ENCODE results near the gene METTL16. TPM values are rescaled to one million over a fixed set of nuclear protein-coding genes. Genes with fewer than 3 reads are reported as not detected.
A peak's percentile ranks its signal among the peaks of the same experiment; 100 is the strongest.
"Not testable (repeated sequence)": the region's sequence is repeated elsewhere in the genome, so short reads cannot be mapped to it uniquely, and the experiment has no call there.

METTL16 gene
- total RNA-seq, 2 experiments from 2014 or later, result 19.7 to 21.3 TPM

GRCh38 chr17:2486709-2487108 lies 25.0 kb downstream of the METTL16 start:
- H3K4me1 Mint-ChIP-seq, result peaks cover 24% of the 10 kb centered on the region
- POLR2A ChIA-PET; H3K4me3 Mint-ChIP-seq; H3K27ac Mint-ChIP-seq; H3K27me3 Mint-ChIP-seq; H3K9me3 Mint-ChIP-seq; DNase-seq; H3K36me3 Mint-ChIP-seq (ENCODE audit: low read depth): not testable (repeated sequence)
- CTCF ChIA-PET, result interaction anchor here (1.2 to 1.6 kb wide), 2 partner anchors 71 to 104 kb away, joined by 3 to 5 read pairs; no protein-coding TSS in a partner anchor

GRCh38 chr17:2485970-2486369 lies 25.7 kb downstream of the METTL16 start:
- ChIA-PET POLR2A (no interaction called here), CTCF (no interaction called here)
- no peaks in the 10 kb centered on the region for H3K27me3 Mint-ChIP-seq
- H3K36me3 Mint-ChIP-seq (ENCODE audit: low read depth), result peaks cover 2% of the 10 kb centered on the region
- DNase-seq, result no peak
- peaks cover 28% of the 10 kb centered on the region for H3K4me1 Mint-ChIP-seq
- no peak overlapping the region for H3K27ac Mint-ChIP-seq
- no peak overlapping the region for H3K4me3 Mint-ChIP-seq
- no peaks in the 10 kb centered on the region for H3K9me3 Mint-ChIP-seq

GRCh38 chr17:2485543-2485942 lies 26.1 kb downstream of the METTL16 start:
- POLR2A ChIA-PET, result interaction anchor here (2.3 kb wide), 1 partner anchor 26 kb away, joined by 6 read pairs; the partner anchor contains the start of gene METTL16
- Mint-ChIP-seq H3K4me1 (peaks cover 25% of the 10 kb centered on the region), H3K27ac (no peak overlapping the region), H3K9me3 (no peaks in the 10 kb centered on the region), H3K4me3 (no peak overlapping the region), H3K36me3 (ENCODE audit: low read depth) (no peaks in the 10 kb centered on the region), H3K27me3 (no peaks in the 10 kb centered on the region)
- DNase-seq, result no peak
- CTCF ChIA-PET, result no interaction called here

GRCh38 chr17:2484876-2485275 lies 26.8 kb downstream of the METTL16 start:
- H3K27me3 Mint-ChIP-seq, result no peaks in the 10 kb centered on the region
- POLR2A ChIA-PET, result interaction anchor here (2.3 kb wide), 1 partner anchor 26 kb away, joined by 6 read pairs; the partner anchor contains the start of gene METTL16

GRCh38 chr17:2483084-2483483 lies 28.6 kb downstream of the METTL16 start:
- no peak for DNase-seq

More at GRCh38 chr17:2484876-2485275, 26.8 kb downstream of the METTL16 start:
- DNase-seq, result no peak
- Mint-ChIP-seq H3K9me3 (no peaks in the 10 kb centered on the region), H3K4me3 (no peak overlapping the region), H3K4me1 (peaks cover 25% of the 10 kb centered on the region), H3K27ac (no peak overlapping the region), H3K36me3 (ENCODE audit: low read depth) (no peaks in the 10 kb centered on the region)
- CTCF ChIA-PET, result interaction anchor here (1.5 kb wide), 1 partner anchor 69 kb away, joined by 4 read pairs; no protein-coding TSS in a partner anchor

GRCh38 chr17:2482218-2482617 lies 29.5 kb downstream of the METTL16 start:
- Mint-ChIP-seq H3K27me3 (no peaks in the 10 kb centered on the region), H3K9me3 (no peaks in the 10 kb centered on the region), H3K4me3 (peak overlapping the region; percentile 49), H3K4me1 (peaks cover 25% of the 10 kb centered on the region), H3K27ac (peak overlapping the region; percentile 66), H3K36me3 (ENCODE audit: low read depth) (peaks cover 7% of the 10 kb centered on the region)
- ChIA-PET CTCF (interaction anchor here (0.6 kb wide), 1 partner anchor 16 kb away, joined by 4 read pairs; no protein-coding TSS in a partner anchor), POLR2A (interaction anchor here (1.0 to 1.8 kb wide), 4 partner anchors 9 to 146 kb away, joined by 3 to 22 read pairs (median 5); partner anchors contain the start of genes METTL16 and TSR1)
- DNase-seq, result no peak

More at GRCh38 chr17:2483084-2483483, 28.6 kb downstream of the METTL16 start:
- Mint-ChIP-seq H3K9me3 (no peaks in the 10 kb centered on the region), H3K27ac (peak overlapping the region; percentile 60), H3K4me3 (no peak overlapping the region), H3K4me1 (peaks cover 25% of the 10 kb centered on the region), H3K27me3 (no peaks in the 10 kb centered on the region), H3K36me3 (ENCODE audit: low read depth) (peaks cover under 1% of the 10 kb centered on the region)
- ChIA-PET POLR2A (interaction anchor here (1.8 to 2.3 kb wide), 3 partner anchors 8 to 28 kb away, joined by 5 to 22 read pairs (median 6); partner anchors contain the start of gene METTL16), CTCF (interaction anchor here (1.5 kb wide), 1 partner anchor 67 kb away, joined by 4 read pairs; no protein-coding TSS in a partner anchor)

GRCh38 chr17:2481760-2482159 lies 29.9 kb downstream of the METTL16 start:
- H3K9me3 Mint-ChIP-seq, result no peaks in the 10 kb centered on the region
- H3K27me3 Mint-ChIP-seq, result no peaks in the 10 kb centered on the region
- H3K36me3 Mint-ChIP-seq (ENCODE audit: low read depth), result peaks cover 7% of the 10 kb centered on the region
- H3K27ac Mint-ChIP-seq, result no peak overlapping the region
- ChIA-PET CTCF (no interaction called here), POLR2A (interaction anchor here (1.0 to 1.8 kb wide), 4 partner anchors 9 to 146 kb away, joined by 3 to 22 read pairs (median 5); partner anchors contain the start of genes METTL16 and TSR1)
- H3K4me3 Mint-ChIP-seq, result no peak overlapping the region
- peaks cover 22% of the 10 kb centered on the region for H3K4me1 Mint-ChIP-seq
- no peak for DNase-seq

GRCh38 chr17:2478458-2478857 lies 33.2 kb downstream of the METTL16 start:
- peaks cover 26% of the 10 kb centered on the region for H3K36me3 Mint-ChIP-seq (ENCODE audit: low read depth)
- peaks cover 21% of the 10 kb centered on the region for H3K4me1 Mint-ChIP-seq
- POLR2A ChIA-PET, result no interaction called here
- CTCF ChIA-PET, result no interaction called here
- no peak overlapping the region for H3K4me3 Mint-ChIP-seq
- no peaks in the 10 kb centered on the region for H3K9me3 Mint-ChIP-seq
- H3K27me3 Mint-ChIP-seq, result no peaks in the 10 kb centered on the region
- no peak overlapping the region for H3K27ac Mint-ChIP-seq
- no peak for DNase-seq

GRCh38 chr17:2475056-2475455 lies 36.6 kb downstream of the METTL16 start:
- POLR2A ChIA-PET, result no interaction called here
- CTCF ChIA-PET, result no interaction called here
- no peak overlapping the region for H3K27ac Mint-ChIP-seq
- H3K36me3 Mint-ChIP-seq (ENCODE audit: low read depth), result peaks cover 40% of the 10 kb centered on the region
- no peaks in the 10 kb centered on the region for H3K27me3 Mint-ChIP-seq
- H3K4me3 Mint-ChIP-seq, result no peak overlapping the region
- no peak for DNase-seq
- H3K9me3 Mint-ChIP-seq, result no peaks in the 10 kb centered on the region
- no peaks in the 10 kb centered on the region for H3K4me1 Mint-ChIP-seq

- H3K27me3 Mint-ChIP-seq, result no peaks in the 10 kb centered on the region
- ChIA-PET CTCF (interaction anchor here (0.5 to 0.6 kb wide), 2 partner anchors 36 to 864 kb away, joined by 3 read pairs; no protein-coding TSS in a partner anchor), POLR2A (no interaction called here)
Observed at GRCh38 chr17:2474371-2474770, 37.3 kb downstream of the METTL16 start.

GRCh38 chr17:2468270-2468669 lies 43.4 kb downstream of the METTL16 start:
- peaks cover 44% of the 10 kb centered on the region for H3K36me3 Mint-ChIP-seq (ENCODE audit: low read depth)
- no peak overlapping the region for H3K27ac Mint-ChIP-seq
- peaks cover 1% of the 10 kb centered on the region for H3K4me1 Mint-ChIP-seq
- no peaks in the 10 kb centered on the region for H3K9me3 Mint-ChIP-seq
- no peaks in the 10 kb centered on the region for H3K27me3 Mint-ChIP-seq
- CTCF ChIA-PET, result no interaction called here
- POLR2A ChIA-PET, result no interaction called here
- DNase-seq, result no peak
- H3K4me3 Mint-ChIP-seq, result no peak overlapping the region

More at GRCh38 chr17:2474371-2474770, 37.3 kb downstream of the METTL16 start:
- H3K4me3 Mint-ChIP-seq, result no peak overlapping the region
- no peak for DNase-seq
- H3K4me1 Mint-ChIP-seq, result no peaks in the 10 kb centered on the region
- H3K36me3 Mint-ChIP-seq (ENCODE audit: low read depth), result peaks cover 44% of the 10 kb centered on the region
- H3K9me3 Mint-ChIP-seq, result no peaks in the 10 kb centered on the region
- no peak overlapping the region for H3K27ac Mint-ChIP-seq

GRCh38 chr17:2466931-2467330 lies 44.8 kb downstream of the METTL16 start:
- H3K9me3 Mint-ChIP-seq, result peaks cover 2% of the 10 kb centered on the region
- POLR2A ChIA-PET, result no interaction called here
- no peaks in the 10 kb centered on the region for H3K27me3 Mint-ChIP-seq
- no peak for DNase-seq
- peaks cover 6% of the 10 kb centered on the region for H3K4me1 Mint-ChIP-seq
- CTCF ChIA-PET, result interaction anchor here (1.2 kb wide), 1 partner anchor 51 kb away, joined by 4 read pairs; no protein-coding TSS in a partner anchor
- H3K4me3 Mint-ChIP-seq, result no peak overlapping the region
- peaks cover 49% of the 10 kb centered on the region for H3K36me3 Mint-ChIP-seq (ENCODE audit: low read depth)
- H3K27ac Mint-ChIP-seq, result no peak overlapping the region

GRCh38 chr17:2462481-2462880 lies 49.2 kb downstream of the METTL16 start:
- H3K27ac Mint-ChIP-seq, result no peak overlapping the region
- CTCF ChIA-PET, result no interaction called here
- H3K27me3 Mint-ChIP-seq, result no peaks in the 10 kb centered on the region
- peaks cover 45% of the 10 kb centered on the region for H3K36me3 Mint-ChIP-seq (ENCODE audit: low read depth)
- H3K9me3 Mint-ChIP-seq, result peaks cover 2% of the 10 kb centered on the region
- peaks cover 21% of the 10 kb centered on the region for H3K4me1 Mint-ChIP-seq
- DNase-seq, result no peak
- H3K4me3 Mint-ChIP-seq, result no peak overlapping the region
- POLR2A ChIA-PET, result no interaction called here

GRCh38 chr17:2459917-2460271 lies 51.8 kb downstream of the METTL16 start:
- CTCF ChIA-PET, result no interaction called here

More at GRCh38 chr17:2459917-2460271, 51.8 kb downstream of the METTL16 start:
- Mint-ChIP-seq H3K27me3 (no peaks in the 10 kb centered on the region), H3K36me3 (ENCODE audit: low read depth) (peaks cover 39% of the 10 kb centered on the region), H3K4me3 (no peak overlapping the region), H3K27ac (peak overlapping the region; percentile 48), H3K9me3 (peaks cover 2% of the 10 kb centered on the region), H3K4me1 (peaks cover 19% of the 10 kb centered on the region)
- POLR2A ChIA-PET, result interaction anchor here (1.0 kb wide), 1 partner anchor 27 kb away, joined by 3 read pairs; no protein-coding TSS in a partner anchor
- no peak for DNase-seq

Data from activated CD4-positive, alpha-beta memory T cell treated with anti-CD3 and anti-CD28 coated beads, Interleukin-2, amount 10 ng/mL, durations not matched to agents 7 days and 5 days (primary cell).